Measurements from ENCODE around the gene GOLT1B.

GOLT1B gene

DNA sequence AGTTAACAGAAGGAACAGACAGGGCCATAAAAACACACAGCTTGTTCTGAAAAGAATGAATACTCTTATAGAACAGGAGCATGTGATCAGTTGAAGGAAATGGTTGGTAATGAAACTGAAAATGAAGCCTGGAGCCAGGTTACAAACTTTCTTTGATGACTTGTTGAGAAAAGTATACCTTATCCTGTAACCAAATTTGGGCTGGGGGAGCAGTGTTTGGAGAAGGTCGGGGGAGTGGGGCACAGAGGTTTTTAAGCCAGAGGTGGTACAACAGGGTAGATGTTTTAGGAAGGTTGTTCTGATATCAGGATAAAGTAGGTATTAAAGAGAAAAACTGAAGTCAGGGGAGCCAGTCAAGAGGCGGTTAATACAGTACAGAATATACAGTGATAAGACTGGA lies 8.2 kb downstream of the GOLT1B start:
- TF ChIP-seq, protein P1, sequence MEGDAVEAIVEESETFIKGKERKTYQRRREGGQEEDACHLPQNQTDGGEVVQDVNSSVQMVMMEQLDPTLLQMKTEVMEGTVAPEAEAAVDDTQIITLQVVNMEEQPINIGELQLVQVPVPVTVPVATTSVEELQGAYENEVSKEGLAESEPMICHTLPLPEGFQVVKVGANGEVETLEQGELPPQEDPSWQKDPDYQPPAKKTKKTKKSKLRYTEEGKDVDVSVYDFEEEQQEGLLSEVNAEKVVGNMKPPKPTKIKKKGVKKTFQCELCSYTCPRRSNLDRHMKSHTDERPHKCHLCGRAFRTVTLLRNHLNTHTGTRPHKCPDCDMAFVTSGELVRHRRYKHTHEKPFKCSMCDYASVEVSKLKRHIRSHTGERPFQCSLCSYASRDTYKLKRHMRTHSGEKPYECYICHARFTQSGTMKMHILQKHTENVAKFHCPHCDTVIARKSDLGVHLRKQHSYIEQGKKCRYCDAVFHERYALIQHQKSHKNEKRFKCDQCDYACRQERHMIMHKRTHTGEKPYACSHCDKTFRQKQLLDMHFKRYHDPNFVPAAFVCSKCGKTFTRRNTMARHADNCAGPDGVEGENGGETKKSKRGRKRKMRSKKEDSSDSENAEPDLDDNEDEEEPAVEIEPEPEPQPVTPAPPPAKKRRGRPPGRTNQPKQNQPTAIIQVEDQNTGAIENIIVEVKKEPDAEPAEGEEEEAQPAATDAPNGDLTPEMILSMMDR (IDR thresholded peaks at IDR 0.05; ENCODE audit: low read depth, low read length), result no peak
- no peak for DNase-seq
- Histone ChIP-seq H3K4me1 (no peaks in the 10 kb centered on the region), H3K36me3 (peaks cover 8% of the 10 kb centered on the region), H3K9me3 (no peaks in the 10 kb centered on the region), H3K4me3 (ENCODE audit: low read depth, low read length) (no peak overlapping the region), H3K27me3 (no peaks in the 10 kb centered on the region)

DNA sequence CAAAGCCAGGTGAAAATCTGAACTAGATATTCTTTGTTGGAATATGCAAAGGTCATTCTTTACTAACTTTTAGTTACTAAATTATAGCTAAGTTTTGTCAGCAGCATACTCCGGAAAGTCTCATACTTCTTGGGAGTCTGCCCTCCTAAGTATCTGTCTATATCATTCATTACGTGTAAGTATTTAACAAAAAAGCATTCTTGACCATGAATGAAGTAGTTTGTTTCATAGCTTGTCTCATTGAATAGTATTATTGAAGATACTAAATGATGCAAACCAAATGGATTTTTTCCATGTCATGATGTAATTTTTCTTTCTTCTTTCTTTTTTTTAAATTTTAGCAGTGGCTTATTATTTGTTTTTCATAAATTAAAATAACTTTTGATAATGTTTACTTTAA lies 14.7 kb downstream of the GOLT1B start:
- no peaks in the 10 kb centered on the region; the same call in 1 of the 2 replicates for H3K36me3 ChIP-seq
- no peaks in the 10 kb centered on the region for H3K27me3 ChIP-seq
- no peak for DNase-seq
- TF ChIP-seq, protein P1 (IDR thresholded peaks at IDR 0.05; ENCODE audit: low read depth, low read length), result no peak
- H3K4me1 ChIP-seq, result no peaks in the 10 kb centered on the region
- no peak overlapping the region for H3K4me3 ChIP-seq (ENCODE audit: low read depth, low read length)
- no peaks in the 10 kb centered on the region for H3K9me3 ChIP-seq

DNA sequence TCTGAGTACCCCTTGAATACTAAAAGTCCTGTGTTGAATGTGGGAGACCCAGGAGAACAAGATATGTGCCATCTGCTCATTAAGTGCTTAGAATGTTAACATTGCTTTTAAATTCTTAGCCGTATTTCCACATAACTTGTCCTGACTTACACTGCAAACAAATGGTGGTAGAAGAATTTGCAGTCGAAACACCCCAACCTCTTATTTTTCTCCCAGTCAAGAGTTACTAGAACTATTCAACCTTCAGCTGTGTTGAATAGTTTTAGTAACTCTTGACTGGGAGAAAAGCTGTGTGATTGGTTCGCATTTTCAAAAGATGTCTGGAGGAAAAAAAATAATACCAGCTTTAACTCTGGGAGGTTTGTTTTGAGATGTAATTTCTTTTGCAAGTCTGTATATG lies 16.9 kb downstream of the GOLT1B start:
- TF ChIP-seq, protein P1 (IDR thresholded peaks at IDR 0.05; ENCODE audit: low read depth, low read length), result no peak
- Histone ChIP-seq H3K4me3 (ENCODE audit: low read depth, low read length) (no peak overlapping the region), H3K9me3 (no peaks in the 10 kb centered on the region), H3K27me3 (no peaks in the 10 kb centered on the region), H3K4me1 (no peaks in the 10 kb centered on the region), H3K36me3 (no peaks in the 10 kb centered on the region; the same call in 1 of the 2 replicates)
- DNase-seq, result no peak

DNA sequence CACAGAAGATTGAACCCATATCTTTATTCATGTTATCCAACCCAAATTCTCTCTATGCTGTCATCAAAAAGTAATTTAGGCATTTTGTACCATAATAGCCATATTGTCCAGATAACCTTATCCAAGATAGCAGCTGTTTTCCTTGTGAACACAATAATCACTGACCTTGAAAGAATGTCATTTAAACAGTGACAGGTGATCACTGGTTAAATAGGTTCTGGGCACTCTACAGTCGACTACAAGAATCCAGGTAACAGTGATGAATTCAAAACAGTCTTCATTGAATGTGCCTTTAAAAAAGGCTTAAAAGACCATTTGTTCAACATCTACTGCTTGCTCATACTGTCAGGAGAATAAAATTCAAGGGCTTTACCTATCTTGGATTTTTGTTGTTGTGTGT lies 20.0 kb downstream of the GOLT1B start:
- no peaks in the 10 kb centered on the region for H3K9me3 ChIP-seq
- TF ChIP-seq, protein P1 (IDR thresholded peaks at IDR 0.05; ENCODE audit: low read depth, low read length), result no peak

DNA sequence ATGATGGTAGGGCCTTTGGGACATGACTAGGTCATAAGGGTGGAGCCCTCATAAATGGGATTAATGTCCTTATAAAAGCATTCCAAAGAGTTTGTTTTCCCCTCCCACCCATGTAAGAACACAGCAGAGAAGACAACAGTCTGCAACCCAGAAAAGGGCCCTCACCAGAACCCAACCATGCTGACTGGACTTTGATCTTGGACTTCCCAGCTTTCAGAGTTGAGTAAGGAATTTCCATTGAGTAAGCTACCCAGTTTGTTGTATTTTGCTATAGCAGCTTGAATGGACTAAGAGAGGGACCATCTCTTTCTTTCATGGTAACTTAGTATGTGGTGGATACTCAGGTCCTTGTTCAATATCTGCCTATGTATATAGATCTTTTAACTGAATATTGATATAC lies 21.6 kb downstream of the GOLT1B start:
- Histone ChIP-seq H3K27me3 (peaks cover 30% of the 10 kb centered on the region), H3K36me3 (no peaks in the 10 kb centered on the region), H3K4me3 (ENCODE audit: low read depth, low read length) (no peak overlapping the region), H3K4me1 (no peaks in the 10 kb centered on the region), H3K9me3 (no peaks in the 10 kb centered on the region)
- TF ChIP-seq, protein P1 (IDR thresholded peaks at IDR 0.05; ENCODE audit: low read depth, low read length), result no peak
- DNase-seq, result no peak

More for the DNA sequence above, 20.0 kb downstream of the GOLT1B start:
- no peaks in the 10 kb centered on the region; the same call in 1 of the 2 replicates for H3K36me3 ChIP-seq
- H3K4me1 ChIP-seq, result no peaks in the 10 kb centered on the region
- H3K27me3 ChIP-seq, result peaks cover 14% of the 10 kb centered on the region
- H3K4me3 ChIP-seq (ENCODE audit: low read depth, low read length), result no peak overlapping the region
- no peak for DNase-seq

DNA sequence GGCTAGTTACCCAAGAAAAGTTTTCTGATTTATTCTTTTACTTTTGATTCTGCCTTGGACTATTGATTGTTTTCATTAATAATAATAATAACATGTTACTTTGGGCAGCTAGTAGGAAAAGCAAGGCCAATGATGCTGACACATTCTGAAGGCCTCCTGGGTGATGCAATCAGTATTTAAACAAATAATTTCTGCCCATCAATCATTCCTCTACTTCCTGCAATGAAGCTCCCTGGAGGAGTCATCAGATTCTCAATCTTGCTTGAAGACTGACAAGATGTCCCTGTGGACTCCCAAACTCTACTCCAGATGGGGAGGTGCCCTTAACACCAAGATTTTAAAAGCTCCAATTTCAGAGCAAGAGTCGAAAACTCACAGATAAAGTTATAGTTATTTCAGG lies 24.5 kb downstream of the GOLT1B start, which contains the start of gene SPX:
Gene SPX, plus strand, starts transcription at position 244 of the 400 bp plus-strand sequence. CDS start 177 bp downstream, outside the sequence.
- no peaks in the 10 kb centered on the region for H3K9me3 ChIP-seq
- TF ChIP-seq, protein P1 (IDR thresholded peaks at IDR 0.05; ENCODE audit: low read depth, low read length), result no peak
- peaks cover 59% of the 10 kb centered on the region for H3K27me3 ChIP-seq
- H3K36me3 ChIP-seq, result no peaks in the 10 kb centered on the region
- H3K4me3 ChIP-seq (ENCODE audit: low read depth, low read length), result peak within 1 kb of the TSS; percentile 59
- no peak for DNase-seq
- no peaks in the 10 kb centered on the region for H3K4me1 ChIP-seq
